ENCODE data around the gene PFKP.
A peak's percentile ranks its signal among the peaks of the same experiment; 100 is the strongest.

PFKP gene

DNA sequence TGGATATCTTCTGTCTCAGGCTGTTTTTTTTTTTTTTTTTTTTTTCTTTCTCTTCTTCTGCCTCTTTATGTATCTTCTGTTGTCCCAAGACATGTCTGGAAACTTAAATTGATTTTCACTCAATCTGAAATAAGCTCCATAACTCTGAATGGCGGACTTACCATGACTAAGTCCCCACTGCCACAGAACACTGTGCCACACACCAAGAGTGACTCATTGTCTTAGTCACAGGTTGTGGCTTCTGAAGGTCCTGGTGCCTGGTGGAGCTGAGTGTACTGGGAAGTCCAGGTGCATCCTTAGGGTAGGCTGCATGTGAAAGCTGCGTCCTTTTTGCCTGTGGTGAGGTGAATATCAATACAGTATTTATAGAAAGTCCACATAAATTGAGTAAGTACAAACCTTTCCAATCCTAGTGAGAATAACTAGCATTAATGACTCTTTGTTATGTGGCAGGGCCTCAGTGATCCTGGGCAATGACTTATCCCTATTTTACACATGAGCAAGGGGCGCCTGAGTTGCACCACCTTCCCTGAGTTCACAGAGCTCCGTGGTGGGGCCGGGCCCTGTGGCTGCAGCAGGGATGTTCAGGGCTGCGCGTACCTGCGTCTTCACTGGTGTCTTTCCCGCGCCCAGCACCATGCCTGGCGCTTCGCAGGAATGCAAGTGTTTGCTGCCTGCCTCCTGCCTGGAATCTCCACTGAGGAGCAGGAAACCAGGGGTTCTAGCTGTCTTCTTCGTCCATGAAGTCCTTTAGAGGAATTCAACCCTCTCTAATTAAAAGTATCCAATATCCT is 4.3 kb downstream of the PFKP start:
- no peak for DNase-seq

DNA sequence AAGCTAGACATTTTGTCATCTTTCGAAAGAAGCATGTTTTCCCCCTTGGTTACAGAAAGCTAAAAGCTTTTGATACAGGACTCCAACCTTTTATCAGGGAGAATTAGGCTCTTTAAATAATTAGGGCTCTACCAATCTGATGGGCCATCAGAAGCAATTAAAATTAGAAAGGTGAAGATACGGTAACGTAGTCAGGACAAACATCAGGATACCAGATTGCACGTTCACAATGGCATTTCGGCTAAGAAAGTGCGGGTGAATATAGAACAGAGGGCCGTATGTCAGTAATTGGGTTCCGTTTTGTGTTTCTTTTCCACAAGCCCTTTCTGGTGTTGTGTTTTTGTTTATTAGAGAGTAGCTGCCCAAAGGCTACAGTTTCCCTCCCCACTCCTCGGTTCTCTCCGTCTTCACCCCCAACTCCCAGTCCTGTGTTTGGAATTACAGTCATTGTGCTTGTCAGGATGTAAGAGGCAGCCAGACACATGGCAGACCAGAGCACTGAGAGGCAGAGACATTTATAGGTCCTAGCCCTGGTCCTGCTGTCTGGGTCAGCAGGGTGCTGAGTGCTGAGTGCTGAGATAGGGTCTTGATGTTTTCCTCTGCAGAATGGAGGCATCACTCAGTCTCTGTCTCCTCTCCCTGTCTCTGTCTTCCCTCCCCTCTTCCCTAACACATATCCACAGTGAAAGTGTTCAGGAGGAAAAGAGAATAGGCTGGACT is 5.5 kb downstream of the PFKP start:
- no peak for DNase-seq

DNA sequence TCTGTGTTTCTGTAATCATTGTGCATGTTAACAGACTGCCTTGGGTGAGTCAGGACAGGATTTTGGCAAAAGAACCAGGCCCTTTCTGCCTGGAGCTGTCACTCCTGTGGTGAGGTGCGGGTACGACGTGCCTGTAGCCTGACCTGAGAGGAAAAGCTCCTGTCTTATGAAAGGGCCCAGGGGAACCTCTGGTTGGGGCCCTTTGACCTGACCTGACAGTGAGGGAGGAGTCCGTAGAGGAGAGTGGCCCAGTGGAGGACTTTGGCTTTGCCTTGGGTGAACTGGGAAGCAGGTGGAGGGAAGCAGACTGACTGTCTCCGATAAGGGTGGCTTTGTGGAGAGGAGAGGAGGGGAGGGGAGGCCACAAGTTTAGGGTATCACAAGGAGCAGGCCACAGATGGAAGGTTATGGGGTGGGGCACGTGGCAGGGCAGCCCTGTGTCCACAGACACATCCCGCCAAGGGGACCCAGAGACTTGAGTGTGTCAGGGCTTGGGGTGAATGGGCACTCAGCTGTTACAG is 6.9 kb downstream of the PFKP start:
- no peak for DNase-seq

DNA sequence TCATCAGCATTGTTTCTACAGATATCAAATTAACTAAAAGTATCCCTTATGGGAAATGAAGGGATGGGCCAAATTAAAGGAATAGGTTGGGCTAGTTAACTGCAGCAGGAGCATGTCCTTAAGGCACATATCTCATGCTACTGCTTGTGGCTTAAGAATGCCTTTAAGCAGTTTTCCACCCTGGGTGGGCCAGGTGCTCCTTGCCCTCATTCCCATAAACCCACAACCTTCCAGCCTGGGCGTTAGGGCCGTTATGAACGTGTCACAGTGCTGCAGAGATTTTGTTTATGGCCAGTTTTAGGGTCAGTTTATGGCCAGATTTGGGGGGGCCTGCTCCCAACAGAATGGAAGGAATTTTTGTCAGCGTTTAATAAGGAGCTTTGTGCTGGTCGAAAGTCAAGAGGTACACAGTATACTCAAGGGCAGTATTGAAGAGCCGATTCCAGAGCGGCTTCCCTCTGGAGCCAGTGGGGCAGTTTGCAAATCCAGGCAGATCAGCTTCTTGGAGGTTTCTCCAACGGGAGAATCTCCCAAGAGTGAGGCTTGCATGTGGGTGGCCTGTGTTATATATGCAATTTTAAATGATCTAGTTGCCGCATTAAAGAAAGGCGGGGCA is 7.7 kb downstream of the PFKP start:
- no peak for DNase-seq

DNA sequence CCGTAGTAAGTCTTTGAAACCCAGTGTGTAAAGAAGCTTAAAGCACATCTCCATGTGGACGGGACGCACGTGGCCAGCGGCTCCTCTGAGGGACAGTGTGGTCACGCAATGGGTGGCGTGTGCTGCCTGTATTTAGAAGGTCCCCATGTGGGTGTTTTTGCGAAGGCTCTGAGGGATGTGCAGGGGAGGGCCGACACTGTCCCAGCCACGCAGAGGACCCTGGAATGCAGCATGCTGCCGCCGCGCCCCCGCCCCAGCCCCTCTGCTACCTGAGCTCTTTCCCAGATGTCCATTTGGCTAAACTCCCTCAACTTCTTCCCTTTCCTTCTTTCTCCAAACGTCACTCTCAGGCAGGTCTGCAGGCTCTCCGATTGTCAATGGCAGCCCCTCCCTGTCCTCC is 8.8 kb downstream of the PFKP start:
- no peak for DNase-seq

DNA sequence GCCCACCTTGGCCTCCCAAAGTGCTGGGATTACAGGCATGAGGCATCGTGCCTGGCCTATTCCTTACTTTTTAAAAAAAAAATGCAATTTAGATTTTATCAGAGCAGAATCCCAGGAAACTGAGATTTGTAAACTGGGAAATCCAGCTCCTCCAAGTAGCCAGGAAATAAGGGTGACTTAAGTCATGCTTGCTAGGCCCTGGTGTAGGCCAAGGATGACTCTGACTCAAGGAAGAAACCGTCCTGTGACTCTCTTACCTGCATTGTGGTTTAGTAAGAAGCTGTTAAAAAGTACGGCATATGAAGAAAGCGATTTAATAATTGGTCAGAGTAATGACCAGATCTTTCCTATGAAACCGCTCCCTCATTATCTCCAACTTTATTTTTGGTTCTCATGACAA is 10.2 kb downstream of the PFKP start:
- no peak for DNase-seq

DNA sequence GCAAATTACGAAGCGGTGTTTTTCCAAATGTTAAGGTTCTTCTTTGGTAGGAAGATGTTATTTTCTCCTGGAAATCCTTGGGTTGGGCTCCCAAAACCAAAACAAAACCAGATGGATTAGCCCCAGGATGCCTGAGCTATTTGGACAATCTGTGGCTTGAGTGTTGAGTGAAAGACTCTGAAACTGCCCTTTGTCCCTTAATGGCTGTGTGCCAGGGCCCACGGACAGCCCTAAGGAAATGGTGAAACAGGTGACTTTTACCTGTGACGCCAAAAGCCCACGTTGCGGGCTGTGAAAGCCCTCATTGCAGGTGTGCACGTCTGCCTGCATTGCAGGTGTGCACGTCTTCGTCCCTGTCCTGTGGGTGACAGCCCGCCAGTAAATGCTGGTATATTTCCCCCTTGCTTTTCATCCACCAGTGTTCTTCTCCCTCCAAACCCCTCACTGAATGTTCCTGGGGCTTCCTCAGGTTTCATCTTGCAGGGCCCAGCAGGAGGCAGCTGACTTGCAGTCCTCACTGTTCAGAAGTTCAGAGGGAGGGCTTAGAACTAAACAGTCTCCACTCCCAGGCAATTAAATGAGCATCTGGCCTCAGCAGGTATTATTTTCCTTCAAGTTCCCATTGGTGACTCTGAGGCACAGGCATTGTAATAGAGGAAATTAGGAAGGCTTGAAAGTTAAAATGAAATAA is 10.7 kb downstream of the PFKP start:
- no peak for DNase-seq

DNA sequence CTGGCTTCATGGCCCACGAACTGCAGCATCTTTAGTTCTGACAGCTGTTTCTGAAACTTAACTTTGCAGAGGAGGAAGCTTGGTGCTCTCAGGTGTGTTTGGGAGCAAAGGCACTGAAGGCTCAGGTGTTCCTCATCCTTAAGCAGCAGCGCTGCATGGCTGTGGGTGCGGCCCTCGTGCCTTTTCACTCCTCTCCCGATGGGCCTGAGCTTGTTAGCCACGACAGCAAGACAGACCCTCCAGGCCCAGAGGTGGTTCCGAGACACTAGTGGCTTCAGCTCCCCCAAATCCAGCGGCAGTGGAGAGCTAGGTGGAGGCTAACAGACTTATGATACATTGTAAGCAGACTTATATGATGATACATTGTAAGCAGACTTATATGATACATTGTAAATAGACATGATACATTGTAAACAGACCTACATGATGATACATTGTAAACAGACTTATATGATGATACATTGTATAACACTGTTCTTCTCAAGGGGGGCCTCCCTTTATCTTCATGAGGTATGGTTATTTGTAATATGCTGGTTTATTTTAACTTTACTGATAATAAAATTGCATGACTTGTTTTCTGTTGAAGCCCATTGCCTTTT is 14.1 kb downstream of the PFKP start:
- no peak for DNase-seq

DNA sequence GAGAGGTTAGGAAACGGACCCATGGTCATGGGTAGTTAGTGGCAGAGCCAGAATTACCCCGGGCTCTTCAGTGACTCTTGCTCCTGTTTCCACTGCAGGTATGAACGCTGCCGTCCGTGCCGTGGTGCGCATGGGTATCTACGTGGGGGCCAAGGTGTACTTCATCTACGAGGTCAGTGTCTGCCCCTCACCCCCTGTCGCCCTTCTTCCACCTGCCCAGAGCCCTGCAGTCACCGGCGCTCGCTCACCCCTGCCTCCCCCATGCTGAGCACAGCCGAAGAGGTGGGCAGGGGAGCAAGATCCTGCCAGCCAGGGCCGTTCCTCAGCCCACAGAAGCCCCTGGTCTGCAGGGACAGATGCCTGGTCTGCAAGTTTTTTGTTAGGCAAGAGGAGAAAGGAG is 14.9 kb downstream of the PFKP start:
- DNase-seq, result no peak

DNA sequence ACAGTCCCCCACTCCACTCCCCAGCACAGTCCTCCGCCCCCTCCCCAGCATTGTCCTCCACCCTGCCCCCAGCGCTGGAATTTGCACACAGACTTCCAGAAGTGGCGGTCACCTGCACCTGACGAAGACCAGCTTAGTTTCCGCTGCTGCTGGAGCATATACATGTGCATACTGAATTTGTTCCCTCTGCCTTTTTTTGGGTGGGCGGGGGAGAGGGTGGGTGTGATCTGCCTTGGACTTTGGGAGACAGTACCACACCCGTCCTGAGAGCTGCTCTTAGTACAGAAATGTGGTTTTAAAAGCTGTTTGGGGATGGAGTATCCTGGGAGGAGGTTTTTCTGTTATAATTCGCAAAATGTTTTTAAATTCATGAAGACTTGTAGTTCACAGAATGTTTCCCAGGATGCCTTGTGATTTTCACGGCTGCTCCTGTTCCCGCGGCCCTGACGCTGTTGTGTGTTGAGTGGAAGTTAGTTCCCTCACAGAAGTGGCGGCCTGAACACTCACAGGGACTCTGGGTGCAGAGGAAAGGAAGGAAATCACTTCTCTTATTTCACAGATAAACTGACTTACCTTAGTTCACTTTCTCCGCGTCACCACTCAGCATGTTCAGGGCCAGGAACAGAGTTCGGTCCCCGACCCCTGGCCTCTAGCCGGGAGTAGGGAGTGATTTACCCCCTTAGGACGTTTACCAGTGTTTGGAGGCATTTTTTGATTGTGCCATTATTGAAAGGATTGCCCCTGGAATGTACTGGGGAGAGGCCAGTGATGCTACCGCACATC is 18.6 kb downstream of the PFKP start:
- DNase-seq, result no peak

DNA sequence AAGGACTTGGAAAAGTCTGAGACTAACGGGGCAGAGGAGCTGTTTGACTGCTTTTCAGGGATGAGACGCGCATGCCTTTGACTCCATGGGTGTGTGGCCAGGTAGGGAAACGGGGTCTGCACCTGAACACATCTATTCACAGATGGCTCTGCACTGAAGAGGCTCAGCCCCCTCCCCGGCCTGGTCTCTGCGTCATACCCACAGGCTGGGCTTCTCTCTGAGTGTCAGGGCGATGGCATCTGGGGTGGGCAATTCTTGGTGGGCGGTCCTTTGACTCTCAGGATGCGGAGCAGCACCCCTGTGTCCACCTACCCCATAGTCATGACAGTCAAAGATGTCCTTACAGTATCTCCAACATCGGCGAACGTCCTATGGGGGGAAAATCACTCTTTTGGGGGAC is 23.0 kb downstream of the PFKP start:
- no peak for DNase-seq

DNA sequence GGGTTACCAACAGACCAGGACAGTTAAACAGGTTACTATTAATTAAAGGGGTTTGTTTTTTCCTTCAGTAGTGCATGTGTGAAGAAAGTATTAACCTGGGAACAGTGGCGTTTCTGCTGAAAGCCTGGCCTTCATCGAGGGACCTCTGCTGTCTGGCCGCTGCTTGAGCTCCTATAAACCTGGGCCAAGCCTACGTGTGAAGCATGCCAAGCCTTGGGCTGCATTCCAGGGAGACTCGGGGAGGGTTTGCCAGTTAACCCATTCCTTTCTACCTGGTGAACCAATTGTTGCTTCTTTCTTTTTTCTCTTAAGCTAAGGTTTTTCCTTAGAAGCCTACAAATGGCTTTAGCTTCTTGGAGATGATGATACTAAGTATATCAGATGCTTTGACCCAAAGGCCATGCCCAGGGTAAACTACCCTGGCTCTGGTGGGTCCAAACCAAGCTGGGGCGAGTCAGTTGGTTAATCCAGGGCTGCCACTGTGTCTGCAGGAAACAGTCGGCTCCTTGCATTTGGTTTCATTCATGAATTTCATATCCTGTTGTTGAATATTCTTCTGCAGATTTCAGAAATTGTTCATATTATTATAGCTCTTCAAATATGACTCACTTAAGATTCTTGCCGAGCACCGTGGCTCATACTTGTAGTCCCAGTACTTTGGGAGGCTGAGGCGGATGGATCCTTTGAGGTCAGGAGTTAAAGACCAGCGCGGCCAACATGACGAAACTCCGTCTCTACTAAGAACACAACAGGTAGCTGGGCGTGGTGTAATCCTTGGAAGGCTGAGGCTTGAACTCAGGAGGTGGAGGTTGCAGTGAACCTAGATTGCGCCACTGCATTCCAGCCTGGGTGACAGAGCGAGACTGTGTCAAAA is 23.8 kb downstream of the PFKP start:
- DNase-seq, result peak; percentile 59

DNA sequence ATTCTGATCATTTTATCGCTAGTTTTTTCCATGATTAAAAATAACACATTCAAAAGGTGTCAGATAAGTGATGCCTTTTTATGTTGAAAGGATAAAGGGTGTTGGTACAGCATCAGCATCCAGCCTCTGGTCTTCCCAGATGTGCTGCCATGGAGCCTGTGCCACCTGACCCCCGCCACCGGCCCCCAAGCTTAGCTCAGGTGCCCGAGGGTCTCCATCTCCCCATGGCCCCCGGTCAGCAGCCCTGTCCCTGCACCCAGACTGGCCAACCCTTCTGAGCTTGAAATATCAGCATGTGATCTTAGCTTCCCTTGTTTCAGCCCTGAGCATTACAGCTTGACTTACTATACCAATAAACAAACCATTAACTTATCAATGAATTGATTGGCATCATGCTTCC is 24.6 kb downstream of the PFKP start:
- no peak for DNase-seq

DNA sequence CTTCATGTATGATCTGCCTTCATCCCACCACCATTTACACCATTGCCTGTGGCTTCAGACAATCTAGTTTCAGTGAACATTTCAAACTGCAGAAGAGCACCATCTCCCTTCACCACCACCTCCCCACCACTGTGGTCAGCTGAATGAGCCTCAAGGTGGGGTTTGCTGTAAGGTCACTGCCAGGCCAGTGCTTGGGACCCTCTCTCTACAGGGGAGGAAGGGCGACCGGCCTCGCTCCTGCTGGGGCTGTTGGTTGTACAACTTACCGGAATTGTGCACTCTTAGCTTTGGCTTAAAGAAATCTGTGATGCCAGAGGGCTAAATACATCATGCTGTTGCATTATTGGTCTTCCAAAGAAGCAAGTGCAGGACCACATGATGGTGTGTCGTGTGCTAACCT is 26.6 kb downstream of the PFKP start:
- no peak for DNase-seq

DNA sequence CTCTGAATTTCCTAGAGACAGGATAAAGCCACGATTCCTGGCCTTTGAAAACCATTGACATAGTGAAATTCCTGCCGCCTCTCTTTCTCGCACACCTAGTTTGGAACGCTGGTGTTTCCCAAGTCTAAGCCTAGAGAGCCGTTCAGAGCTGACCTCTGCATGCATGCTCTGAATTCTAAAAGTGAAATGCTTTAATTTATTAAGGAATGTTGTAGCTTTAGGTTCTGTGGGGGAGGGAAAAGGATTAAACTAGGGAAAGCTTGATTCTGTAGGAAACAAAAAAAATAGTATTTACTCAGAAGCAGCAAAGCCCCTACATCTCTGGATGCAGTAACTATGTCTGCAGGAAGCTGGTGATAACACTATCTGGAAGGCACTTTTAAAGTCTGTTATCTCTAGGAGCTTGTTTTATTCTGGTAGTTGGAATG is 27.3 kb downstream of the PFKP start:
- DNase-seq, result no peak

DNA sequence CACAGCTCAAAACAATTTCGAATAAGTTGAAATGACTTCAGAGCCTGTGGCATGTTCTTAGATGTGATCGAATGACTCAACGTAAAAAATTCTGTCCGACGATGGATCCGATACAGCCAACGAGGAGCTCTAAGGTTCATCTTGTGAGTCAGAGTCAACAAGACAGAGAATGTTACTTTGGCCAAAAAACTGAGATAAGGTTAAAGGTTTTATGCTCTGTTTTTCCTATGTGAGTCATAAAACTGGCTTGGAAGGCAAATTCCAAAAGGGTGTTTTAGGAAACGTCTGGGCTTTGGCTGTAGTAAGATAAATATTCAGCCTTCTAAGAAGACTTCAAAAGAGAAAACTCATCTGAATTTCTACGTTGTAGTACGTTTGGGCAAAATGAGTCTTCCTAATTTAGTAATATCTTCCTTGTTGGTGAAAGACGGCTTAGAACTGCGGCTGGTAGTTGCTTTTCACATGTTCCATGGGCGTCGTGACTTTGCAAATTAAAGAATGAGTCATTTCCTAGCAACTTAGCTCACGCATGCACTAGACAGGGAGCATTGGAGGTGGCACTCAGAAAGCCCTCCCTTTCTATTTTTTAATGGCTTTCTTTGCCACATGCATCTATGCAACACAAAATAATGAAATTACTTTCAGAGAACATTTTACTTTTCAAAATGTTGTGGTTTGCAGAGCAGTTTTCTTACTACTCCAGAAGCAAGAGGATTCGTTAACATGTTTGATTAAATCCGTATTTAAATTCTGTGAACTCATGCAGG is 28.2 kb downstream of the PFKP start:
- DNase-seq, result no peak

DNA sequence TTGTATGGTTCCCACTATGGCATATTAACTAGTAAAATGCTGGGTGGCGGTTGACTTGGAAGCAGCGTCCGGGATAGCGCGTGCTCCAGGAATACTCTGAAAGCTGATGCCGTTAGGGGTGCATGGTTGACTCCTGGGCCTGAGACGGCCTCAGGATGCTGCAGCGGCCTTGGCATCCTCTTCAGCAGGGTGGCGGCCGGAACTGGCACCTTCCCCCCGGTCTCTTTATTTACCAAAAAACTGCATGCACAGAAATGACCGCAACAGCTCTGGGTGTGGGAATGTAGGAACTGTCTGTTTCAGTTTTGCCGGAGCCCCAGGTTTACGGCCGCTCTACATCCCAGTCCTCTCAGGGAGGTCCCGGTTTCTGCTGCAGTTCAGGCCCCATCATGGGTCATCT is 28.8 kb downstream of the PFKP start:
- DNase-seq, result no peak

DNA sequence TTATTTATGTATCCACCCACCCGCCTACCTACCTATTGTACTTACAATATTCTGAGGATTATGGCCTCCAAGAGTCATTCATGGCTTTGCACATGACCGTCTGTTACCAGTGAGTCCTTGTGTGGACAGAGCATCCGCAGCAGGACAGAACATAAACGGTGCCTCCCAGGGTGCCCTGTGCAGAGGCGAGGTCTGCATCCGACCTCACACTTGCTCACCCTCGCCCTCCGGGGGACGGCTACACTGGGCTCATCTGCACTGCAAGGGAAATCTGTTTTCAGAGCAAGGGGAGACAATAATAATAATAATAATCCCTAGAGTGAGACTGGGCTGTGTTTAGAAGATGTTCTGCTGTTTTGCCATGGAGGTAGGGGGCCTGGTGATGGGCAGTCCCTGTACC is 29.8 kb downstream of the PFKP start:
- no peak for DNase-seq

DNA sequence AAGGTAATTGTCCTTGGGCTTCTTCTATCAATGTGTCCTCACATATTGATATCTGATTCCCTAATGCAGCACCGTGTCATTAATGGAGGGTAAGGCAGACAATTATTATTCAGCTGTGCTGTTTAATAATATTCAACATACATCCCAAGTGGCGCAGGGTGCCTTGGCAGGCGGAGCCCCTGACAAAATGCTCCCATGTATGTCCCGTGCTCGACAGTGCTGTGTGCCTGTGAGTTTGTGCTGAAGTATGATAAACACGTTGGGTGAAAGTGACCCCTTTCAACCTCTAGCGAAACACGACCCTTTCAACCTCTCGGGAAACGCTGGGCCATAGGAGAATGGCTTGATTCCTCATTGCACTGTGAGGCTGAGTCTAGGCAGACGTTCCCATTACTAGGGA is 31.3 kb downstream of the PFKP start:
- DNase-seq, result no peak

Data from NCI-H2029 (cell line).